SU-DHL-6 (cell line): ENCODE results near the gene AHI1.

Source experiments
- CTCF ChIP-seq: fragments of 200-600 bp; sonication (generic); IDR thresholded peaks from one replicate; pipeline ENCODE4 v1.5.1; 2017; ENCODE audit warnings: antibody characterized with exemption, mild to moderate bottlenecking, low read length, moderate library complexity; ENCODE audit not compliant: insufficient read depth, poor library complexity, severe bottlenecking
- EZH2phosphoT487 ChIP-seq: fragments of 200-600 bp; sonication (generic), shearing (Covaris generic); conservative IDR thresholded peaks from 2 replicates; pipeline ENCODE4 v1.6.1; 2018; ENCODE audit warnings: mild to moderate bottlenecking, antibody characterized with exemption, low read length, moderate library complexity, mixed read lengths

GRCh38 chr6:135280375-135281136 is 217.0 kb downstream of the AHI1 start:
- TF ChIP-seq CTCF = no peak
- no peak for TF ChIP-seq EZH2phosphoT487
